ENCODE results near the gene MR1. TPM values are rescaled to one million over a fixed set of nuclear protein-coding genes. Genes with fewer than 3 reads are reported as not detected.

MR1 gene
- total RNA-seq, 1 donor from 2014 or later, result 9.6 TPM

DNA sequence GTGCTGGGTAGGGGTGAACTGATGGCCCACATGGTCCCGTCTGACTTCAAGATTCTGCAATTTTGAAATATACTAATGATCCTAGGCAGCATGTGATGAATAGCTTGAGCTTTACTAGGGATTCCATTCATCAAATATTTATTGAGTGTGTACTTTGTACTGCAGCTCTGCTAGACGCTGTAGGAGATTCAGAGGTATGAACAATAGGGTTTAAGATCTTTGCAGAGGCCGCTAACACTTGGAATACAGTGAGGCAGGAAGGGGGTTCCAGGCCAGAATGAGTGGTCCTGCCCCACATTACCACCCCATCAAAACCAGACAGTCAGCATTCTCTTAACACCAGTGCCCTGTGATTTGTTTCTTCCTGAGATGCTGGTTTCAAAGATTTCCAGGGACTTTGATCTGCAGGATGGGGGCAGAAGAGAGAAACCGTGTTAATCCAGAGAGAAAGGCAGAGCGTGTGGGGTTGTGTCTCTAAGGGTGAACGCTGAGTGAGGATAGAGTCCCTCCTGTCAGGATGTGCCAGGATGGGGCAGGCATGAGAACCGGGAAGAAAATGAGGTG lies 74.6 kb downstream of the MR1 start:
- DNase-seq, result no peak

DNA sequence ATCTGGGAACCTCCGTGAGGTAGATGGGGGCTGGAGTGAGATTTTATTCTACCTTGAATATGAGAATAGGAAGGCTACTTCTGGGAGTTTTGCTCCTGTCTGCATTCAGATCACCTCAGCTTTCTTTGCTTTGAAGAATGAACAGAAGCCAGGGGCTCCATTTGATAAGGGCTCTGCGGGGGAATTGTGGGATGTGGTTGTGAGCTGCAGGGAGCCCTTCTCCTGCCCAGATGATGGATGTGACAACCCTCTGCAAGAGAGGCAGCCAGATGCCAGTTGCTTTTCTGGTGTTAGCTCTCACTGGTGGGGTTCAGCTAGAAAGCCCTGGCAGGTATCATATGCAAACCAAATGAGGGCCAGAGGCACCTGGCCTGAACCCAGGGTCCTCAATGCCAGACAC lies 76.2 kb downstream of the MR1 start:
- DNase-seq, result no peak

Other genes with a start within 250 kb of the MR1 start
- gene KIAA1614, start 121.1 kb upstream of the MR1 start, total RNA-seq, result 4.5 TPM
- 36.2 TPM for gene STX6, start 11.1 kb upstream of the MR1 start, total RNA-seq
- gene IER5, start 54.7 kb downstream of the MR1 start, total RNA-seq, result 16.4 TPM

All from skin of body (tissue), 2 donors.